CD4-positive, alpha-beta T cell treated with Interleukin-15 for 4 hours (primary cell): Measurements from ENCODE around the gene PTPA.

Experiments
- DNase-seq: peaks from one replicate; pipeline ENCODE4 v3.0.0-alpha.2; 2020; ENCODE audit warnings: low spot score

The PTPA gene

GRCh38 chr9:129137292-129138143 is 26.3 kb downstream of the PTPA start:
- DNase-seq = no peak

DNA sequence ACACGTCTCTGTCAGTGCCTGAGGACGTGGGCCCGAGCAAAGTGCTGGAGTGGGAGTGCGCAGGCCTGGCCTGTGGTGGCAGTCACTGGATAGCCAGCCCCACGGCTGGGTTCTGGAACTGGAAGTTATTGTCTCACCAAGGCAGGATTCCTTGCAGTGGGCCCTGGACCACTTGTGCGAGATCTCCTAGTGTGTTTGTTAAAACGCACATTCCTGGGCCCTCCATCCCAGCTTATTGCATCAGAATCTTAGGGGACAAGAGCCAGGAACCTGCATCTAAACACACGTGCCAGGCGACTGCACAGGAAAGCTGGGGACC is 26.9 kb downstream of the PTPA start:
- no peak for DNase-seq

GRCh38 chr9:129138476-129139232 is 27.4 kb downstream of the PTPA start:
- DNase-seq = no peak

DNA sequence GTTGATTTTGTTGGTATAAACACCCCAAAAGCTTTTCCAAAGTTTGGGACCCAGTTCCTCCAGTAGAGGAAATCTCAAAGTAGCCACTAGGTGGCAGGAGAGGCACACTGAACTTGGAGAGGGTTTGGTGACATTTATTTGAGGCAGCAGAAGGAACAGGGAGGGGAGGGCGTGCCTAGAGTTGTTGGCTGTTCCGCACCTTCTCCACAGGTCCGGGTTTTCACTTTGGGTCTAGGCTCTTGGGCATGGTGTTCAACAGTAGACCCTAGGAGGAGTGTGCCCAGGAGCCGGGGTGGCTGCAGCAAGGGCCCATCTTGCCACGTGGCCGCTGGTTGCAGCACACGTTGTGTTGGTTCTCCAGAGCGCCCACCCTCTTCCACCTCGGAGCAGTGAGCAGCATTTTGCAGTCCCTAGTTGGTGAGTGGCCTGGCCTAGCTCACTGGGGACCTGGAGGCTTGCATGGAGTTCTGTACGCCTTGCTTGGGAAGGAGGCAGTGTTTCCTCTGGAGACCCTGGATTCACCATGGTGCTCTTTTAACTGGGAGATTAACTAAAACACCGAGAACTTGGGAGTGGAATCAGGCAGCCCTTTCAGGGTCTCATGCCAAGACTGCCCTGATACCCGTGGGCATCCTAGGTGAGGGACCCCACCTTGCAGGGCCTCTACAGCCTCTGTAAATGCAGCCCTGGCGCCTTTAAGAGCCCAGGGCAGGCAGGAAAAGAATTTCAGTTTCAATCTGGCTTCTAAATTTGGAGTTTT is 28.2 kb downstream of the PTPA start:
- peak; percentile 85 for DNase-seq

GRCh38 chr9:129139993-129140396 is 28.8 kb downstream of the PTPA start:
- peak; percentile 89 for DNase-seq

DNA sequence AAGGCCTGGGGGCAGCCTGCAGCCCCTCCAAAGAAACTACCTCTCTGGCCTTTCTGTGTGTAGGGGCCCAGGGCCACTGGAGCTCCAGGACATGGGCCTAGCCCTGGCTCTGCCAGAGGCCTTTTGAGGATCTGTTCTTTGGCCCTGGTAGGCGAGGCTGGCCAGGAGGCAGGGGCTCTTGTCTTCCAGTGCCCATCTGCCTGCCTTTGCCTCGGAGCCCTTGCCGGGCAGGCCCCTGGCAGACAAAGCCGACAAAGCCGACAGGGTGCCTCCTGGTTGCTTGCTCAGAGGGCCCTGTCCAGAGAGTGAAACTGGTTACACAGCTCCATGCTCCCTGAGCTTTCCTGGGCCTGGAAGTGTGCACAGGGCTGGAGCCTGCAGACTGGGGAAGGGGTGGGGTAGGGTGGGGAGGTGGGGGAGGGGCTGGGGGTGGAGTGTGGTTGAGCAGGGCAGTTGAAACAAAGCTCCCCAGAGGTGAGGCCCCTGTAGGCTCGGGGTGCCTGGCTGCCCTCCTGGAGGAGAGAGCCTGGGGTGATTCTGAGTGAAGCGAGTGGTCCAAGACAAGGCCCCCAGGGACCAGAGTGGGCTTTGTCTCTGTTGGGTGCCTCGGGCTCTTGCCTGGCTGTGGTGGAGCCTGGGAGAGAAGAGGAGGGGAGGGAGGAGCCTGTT is 29.3 kb downstream of the PTPA start:
- peak; percentile 13 for DNase-seq

DNA sequence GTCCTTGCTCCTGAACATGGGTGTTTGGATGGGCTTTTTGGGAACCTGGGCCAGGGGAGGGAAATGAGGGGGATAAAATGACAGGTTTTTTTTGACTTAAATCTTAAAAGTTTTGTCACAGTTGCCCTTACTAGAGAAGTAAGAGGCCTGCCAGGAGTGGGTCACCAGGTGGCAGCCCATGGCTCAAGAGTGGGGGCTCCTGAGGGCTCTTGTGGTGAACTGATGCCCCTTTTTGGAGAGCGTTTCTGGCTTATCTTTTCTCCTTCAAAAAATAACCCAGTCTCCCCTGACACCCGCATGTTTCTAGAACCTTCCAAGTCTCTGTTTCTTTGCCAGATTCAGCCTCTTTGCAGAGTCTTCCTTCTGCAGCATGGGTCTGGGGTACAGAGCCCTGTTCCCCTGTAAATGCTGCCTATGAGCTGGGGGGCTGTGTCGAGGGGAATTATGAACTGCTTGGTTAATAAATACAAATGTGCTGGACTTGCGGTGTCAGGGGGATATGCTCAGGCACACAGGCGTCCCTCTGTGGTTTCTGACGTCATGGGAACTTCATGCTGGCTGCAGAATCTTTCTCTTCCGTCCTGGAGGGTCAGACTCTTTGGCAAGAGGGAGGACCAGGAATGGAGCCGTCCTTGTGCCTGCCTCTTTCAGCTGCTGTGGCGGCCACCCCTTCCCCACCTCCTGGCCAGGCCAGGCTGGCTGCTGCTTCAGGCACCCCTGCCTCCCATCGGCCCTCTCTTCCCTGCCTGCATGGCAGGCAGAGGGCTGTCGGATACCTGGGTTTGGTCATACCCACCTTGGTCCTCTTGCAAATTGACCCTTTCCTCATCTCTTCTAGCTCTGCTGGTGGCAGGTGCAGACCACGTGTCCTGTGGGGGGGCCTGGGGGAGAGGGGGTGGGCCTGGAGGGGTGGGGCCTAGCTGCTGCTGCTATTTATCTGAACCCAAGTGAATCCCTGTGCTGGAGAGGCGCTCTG is 30.1 kb downstream of the PTPA start:
- peak; percentile 7 for DNase-seq

DNA sequence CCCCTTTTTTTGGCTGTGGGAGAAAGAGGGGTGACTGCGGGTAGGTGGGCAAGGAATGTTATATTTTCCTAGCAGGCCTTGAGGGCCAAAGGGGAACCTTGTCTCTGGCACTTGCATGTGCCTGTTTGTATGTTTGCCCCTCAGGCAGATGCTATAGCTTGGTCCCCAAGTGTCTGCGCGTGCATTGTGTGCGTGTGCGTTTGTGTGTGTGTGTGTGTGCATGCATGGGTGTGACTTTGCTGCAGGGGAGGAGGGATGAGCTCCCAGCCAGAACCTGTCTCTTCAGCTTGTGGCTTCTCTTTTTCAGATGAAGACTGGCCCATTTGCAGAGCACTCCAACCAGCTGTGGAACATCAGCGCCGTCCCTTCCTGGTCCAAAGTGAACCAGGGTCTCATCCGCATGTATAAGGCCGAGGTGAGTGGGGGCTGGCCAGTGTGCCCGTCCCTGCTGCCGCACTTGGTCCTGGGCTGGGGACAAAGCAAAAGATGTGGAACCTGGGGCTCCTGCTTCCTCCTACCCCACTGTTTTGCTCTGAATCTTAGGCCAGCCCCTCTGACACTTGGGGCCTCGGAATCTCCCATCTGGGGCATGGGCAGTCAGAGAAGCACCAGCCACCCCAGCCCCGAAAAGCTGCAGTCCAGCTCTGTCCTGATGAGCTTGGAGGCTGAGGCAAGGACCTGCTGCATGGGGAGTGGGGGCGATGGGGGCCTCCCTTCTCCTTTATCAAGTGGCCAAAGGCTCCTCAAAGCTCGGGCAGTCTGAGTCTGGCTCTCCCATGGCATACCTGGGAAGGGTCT is 31.1 kb downstream of the PTPA start:
- DNase-seq = no peak

DNA sequence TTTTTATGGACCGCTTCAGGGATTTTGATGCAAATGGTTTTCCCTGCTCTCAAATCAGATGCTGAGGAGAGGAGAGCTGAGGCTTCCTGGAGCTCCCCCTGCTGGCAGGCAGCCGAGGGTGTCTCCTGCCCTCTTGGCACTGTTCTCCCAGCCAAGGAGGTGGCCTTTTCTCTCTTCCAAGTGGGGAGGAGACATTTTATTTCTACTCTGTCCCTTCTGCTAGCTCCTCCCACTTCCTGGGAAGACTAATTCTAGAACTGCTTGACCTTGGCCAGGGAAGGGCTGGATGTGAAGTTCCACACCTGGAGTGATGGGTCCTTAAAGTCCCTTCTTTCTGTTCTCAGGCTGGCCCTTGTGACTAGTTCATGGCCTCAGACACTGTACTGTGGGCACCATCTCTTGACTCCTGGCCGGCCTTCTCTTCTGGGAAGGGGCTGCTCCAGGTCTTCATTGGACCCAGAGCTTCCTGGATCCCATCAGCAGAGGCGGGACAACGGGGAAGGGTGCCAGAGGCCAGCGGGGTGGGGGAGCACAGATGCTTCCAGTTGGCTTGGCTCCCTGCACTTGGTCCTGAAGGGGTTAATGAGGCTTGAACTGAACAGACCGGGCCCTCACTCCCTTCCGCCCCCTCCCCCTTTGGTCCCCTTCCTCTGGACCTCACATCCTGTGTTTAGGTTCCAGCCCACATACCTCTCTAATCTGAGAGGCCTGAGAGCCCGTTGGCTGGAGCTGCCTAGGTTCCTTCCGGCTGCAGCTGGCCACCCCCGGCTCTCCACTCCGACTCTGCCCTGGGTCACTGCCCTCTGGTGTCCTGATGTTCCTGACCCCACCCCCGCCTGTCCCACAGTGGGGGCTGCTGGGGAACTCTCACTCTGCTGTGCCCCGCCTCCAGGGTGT is 32.1 kb downstream of the PTPA start:
- DNase-seq = peak; percentile 76

DNA sequence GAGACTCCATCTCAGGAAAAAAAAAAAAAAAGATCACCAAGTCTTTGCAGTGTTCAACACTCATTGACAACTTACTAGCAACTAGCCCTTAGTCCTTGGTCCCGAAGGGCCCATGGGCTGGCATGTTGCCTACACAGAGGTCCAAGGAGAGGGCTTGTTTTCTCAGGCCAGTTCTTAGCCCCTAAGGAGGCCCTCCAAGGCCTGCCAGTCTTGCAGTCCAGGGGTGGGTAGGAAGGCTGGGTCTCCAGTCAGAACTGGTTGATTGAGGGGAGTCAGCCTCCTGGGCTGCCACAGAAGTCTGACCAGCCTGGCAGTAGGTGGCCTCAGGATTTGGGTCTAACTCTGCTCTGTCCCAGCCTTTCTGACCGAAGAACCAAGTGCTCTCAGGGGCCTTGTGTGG is 34.1 kb downstream of the PTPA start:
- DNase-seq = no peak

GRCh38 chr9:129145841-129146292 is 34.7 kb downstream of the PTPA start:
- no peak for DNase-seq

DNA sequence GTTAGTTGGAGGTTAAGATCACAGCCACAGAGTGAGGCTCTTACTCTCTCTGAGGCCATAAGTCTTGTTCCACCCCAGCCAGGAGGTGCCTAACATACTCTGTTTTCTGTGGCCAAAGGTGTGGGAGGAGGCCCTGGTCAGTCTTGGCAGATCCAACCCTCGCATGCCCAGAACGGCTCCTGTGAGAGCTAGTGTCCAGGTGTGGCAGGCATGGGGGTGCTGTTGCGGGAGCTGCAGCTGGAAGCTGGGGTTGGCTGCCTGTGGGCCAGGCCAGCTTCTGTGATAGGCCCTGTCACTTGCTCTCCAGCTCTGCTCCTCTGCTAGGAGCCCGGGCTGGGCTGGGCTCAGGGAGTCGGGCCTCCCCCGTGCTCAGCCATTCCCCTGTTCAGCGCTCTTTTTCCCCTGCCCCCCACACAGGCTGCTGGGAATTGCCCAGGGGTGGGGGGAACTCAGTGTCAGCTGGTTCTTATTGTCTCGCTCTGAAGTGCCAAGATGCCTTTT is 35.3 kb downstream of the PTPA start:
- no peak for DNase-seq

DNA sequence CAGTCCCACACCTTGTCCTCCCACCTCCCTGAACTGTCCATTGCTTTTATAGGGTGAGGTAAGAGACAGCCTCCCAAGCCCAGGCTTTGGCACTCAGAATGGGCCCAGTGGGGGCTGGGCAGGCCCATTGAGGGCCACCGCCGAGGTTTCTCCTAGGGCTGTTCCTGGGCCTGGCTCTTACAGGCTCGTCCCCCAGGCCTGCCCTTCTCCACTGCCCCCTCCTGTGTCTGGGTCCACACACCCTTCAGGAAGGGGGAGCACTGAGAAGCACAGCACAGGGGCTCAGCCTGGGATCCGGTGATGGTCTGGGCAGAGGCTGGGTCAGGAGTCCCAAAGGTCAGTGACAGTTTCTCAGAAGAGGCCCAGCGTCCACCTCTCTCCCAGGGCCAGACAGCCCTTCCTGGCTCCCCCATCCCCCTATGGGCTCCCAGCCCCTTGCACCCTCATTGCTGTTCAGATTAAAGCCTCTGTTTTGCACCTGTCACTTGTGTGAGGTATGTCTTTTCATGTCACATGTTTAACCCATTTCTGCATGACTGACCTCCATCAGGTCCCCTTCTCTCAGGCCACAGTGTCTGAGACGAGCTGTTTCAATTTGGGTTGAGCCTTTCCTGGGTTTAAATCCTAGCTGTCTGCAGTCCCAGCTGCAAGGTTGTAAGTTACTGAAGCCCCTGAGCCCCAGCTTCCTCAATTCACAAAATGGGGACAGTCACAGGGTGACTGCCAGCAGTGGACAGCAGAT is 37.4 kb downstream of the PTPA start:
- DNase-seq = no peak

DNA sequence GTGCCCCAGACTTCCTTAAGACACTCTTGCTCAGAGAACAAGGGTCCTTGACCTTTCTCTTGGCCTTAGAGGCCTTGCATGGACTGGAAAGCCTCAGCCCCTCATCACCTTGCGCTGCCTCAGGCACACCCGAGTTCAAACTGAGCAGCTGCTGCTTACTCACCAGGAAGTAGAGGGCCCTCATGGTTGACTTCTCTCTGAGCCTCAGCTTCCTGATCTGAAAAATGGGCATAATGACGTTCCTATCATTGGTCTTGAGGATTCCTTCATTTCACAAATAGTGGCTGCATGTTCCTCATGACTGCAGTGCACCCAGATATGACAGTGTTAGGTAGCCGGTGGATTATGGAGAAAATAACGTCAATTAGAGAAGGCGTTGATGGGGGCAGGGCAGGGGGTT is 38.2 kb downstream of the PTPA start:
- DNase-seq = no peak

- no peak for DNase-seq
These were observed 38.9 kb downstream of the PTPA start for GRCh38 chr9:129150122-129150521.

- no peak for DNase-seq
These were observed 39.5 kb downstream of the PTPA start for GRCh38 chr9:129150672-129151211.

- no peak for DNase-seq
These were observed 40.3 kb downstream of the PTPA start for GRCh38 chr9:129151469-129151868.
